ENCODE results near the gene ZBTB20. TPM values are rescaled to one million over a fixed set of nuclear protein-coding genes. Genes with fewer than 3 reads are reported as not detected.

Gene ZBTB20
- total and polyA plus RNA-seq, 8 donors = 0.15 to 149 (median 38.5) TPM

GRCh38 chr3:115165266-115165665 lies 18.2 kb upstream of the ZBTB20 start:
- Histone ChIP-seq H3K4me3 (no peak overlapping the region), H3K27ac (no peak overlapping the region), H3K9me3 (no peaks in the 10 kb centered on the region), H3K36me3 (no peaks in the 10 kb centered on the region), H3K4me1 (no peaks in the 10 kb centered on the region), H3K27me3 (no peaks in the 10 kb centered on the region)
- TF ChIP-seq EP300 (IDR thresholded peaks at IDR 0.05) (no peak), CTCF (IDR thresholded peaks at IDR 0.05) (no peak), POLR2AphosphoS5 (IDR thresholded peaks at IDR 0.05) (no peak), POLR2A (IDR thresholded peaks at IDR 0.05) (no peak)
- intact Hi-C loops (cut with DNase I; ENCODE audit: low total_unique reads) = loop anchor here (10.0 kb wide), 1 partner anchor 780 kb away; no protein-coding TSS in a partner anchor
- WGBS, 5 donors = 72 to 89% (median 79%) methylated on average over 2 of the region's 2 CpGs
- no peak for DNase-seq

GRCh38 chr3:115164374-115165221 lies 17.5 kb upstream of the ZBTB20 start:
- Histone ChIP-seq H3K9me3 (no peaks in the 10 kb centered on the region), H3K27me3 (no peaks in the 10 kb centered on the region), H3K4me1 (no peaks in the 10 kb centered on the region), H3K27ac (peak overlapping the region in 1 of 5 donors; percentile 29), H3K4me3 (no peak overlapping the region), H3K36me3 (no peaks in the 10 kb centered on the region)
- WGBS, 5 donors = 87 to 94% (median 92%) methylated on average over 3 of the region's 3 CpGs
- no peak for DNase-seq
- intact Hi-C loops (cut with DNase I; ENCODE audit: low total_unique reads) = loop anchor here (10.0 kb wide), 1 partner anchor 780 kb away; no protein-coding TSS in a partner anchor
- TF ChIP-seq EP300 (IDR thresholded peaks at IDR 0.05) (no peak), POLR2AphosphoS5 (IDR thresholded peaks at IDR 0.05) (no peak), CTCF (IDR thresholded peaks at IDR 0.05) (no peak), POLR2A (IDR thresholded peaks at IDR 0.05) (no peak)

GRCh38 chr3:115162759-115163158 lies 15.7 kb upstream of the ZBTB20 start:
- Histone ChIP-seq H3K36me3 (no peaks in the 10 kb centered on the region), H3K27me3 (no peaks in the 10 kb centered on the region), H3K27ac (no peak overlapping the region), H3K4me1 (no peaks in the 10 kb centered on the region), H3K9me3 (peaks cover 0 to 3% (median 0%) of the 10 kb centered on the region in 4 donors), H3K4me3 (no peak overlapping the region)
- no peak for DNase-seq
- no peak for TF ChIP-seq POLR2A (IDR thresholded peaks at IDR 0.05)
- TF ChIP-seq CTCF (IDR thresholded peaks at IDR 0.05) = no peak
- TF ChIP-seq POLR2AphosphoS5 (IDR thresholded peaks at IDR 0.05) = no peak
- TF ChIP-seq EP300 (IDR thresholded peaks at IDR 0.05) = no peak
- intact Hi-C loops (cut with DNase I; ENCODE audit: low total_unique reads) = loop anchor here (10.0 kb wide), 1 partner anchor 778 kb away; no protein-coding TSS in a partner anchor
- 75 to 94% (median 83%) methylated on average over 1 of the region's 1 CpG for WGBS, 5 donors

- H3K27ac ChIP-seq = no peak overlapping the region
- no peaks in the 10 kb centered on the region for H3K4me1 ChIP-seq
- intact Hi-C loops (cut with DNase I; ENCODE audit: low total_unique reads) = loop anchor here (10.0 kb wide), 1 partner anchor 777 kb away; no protein-coding TSS in a partner anchor
- no peak overlapping the region for H3K4me3 ChIP-seq
- TF ChIP-seq EP300 (IDR thresholded peaks at IDR 0.05) (no peak), POLR2AphosphoS5 (IDR thresholded peaks at IDR 0.05) (no peak)
- 36 to 57% (median 42%) methylated on average over 1 of the region's 1 CpG for WGBS, 5 donors
- no peak for DNase-seq
- H3K9me3 ChIP-seq = peaks cover 0 to 5% (median 0%) of the 10 kb centered on the region in 4 donors
- H3K36me3 ChIP-seq = no peaks in the 10 kb centered on the region
- H3K27me3 ChIP-seq = no peaks in the 10 kb centered on the region
These were observed 14.8 kb upstream of the ZBTB20 start for GRCh38 chr3:115161866-115162265.

All from stomach (tissue), 9 donors.